ENCODE measurements around the gene CWF19L1.

GRCh38 chr10:100289641-100290040 lies 22.2 kb upstream of the CWF19L1 start:
- TF ChIP-seq POLR2A (IDR thresholded peaks at IDR 0.05) = no peak
- TF ChIP-seq CTCF (IDR thresholded peaks at IDR 0.05 in 4 of 5, conservative IDR thresholded peaks at IDR 0.05 in 1 of 5) = no peak

All from gastrocnemius medialis (tissue), 4 donors.